Parathyroid adenoma (tissue), 2 donors: Measurements from ENCODE around the gene CTTNBP2.

ENCODE experiments used
- H2AFZ ChIP-seq: fragments of 300-600 bp; sonication (generic); one replicate; pipeline ENCODE4 v1.7.0; 2017; ENCODE audit warnings: antibody characterized with exemption, mild to moderate bottlenecking
- H3K27ac ChIP-seq: fragments of 300-600 bp; sonication (generic); one replicate; pipeline ENCODE4 v1.7.0; 2017
- H3K27me3 ChIP-seq: fragments of 300-600 bp; sonication (generic); one replicate; pipeline ENCODE4 v1.7.0; 2017; ENCODE audit warnings: low read length; ENCODE audit not compliant: control insufficient read depth, insufficient read depth
- H3K36me3 ChIP-seq: fragments of 300-600 bp; sonication (generic); one replicate; pipeline ENCODE4 v1.7.0; 2017; ENCODE audit warnings: low read length; ENCODE audit not compliant: control insufficient read depth, insufficient read depth
- H3K4me1 ChIP-seq: fragments of 300-600 bp; sonication (generic); one replicate; pipeline ENCODE4 v1.7.0; 2017; ENCODE audit warnings: control low read depth
- H3K4me2 ChIP-seq: fragments of 300-600 bp; sonication (generic); one replicate; pipeline ENCODE4 v1.7.0; 2017; ENCODE audit warnings: low read length
- H3K4me3 ChIP-seq: fragments of 300-600 bp; sonication (generic); one replicate; pipeline ENCODE4 v1.7.0; 2017; ENCODE audit warnings: low read depth, low read length
- H3K79me2 ChIP-seq: fragments of 300-600 bp; sonication (generic); one replicate; pipeline ENCODE4 v1.7.0; 2017; ENCODE audit warnings: control low read depth
- H3K9ac ChIP-seq: fragments of 300-600 bp; sonication (generic); one replicate; pipeline ENCODE4 v1.7.0; 2017; ENCODE audit warnings: mild to moderate bottlenecking
- H3K9me3 ChIP-seq: fragments of 300-600 bp; sonication (generic); one replicate; pipeline ENCODE4 v1.7.0; 2017; ENCODE audit warnings: low read length; ENCODE audit not compliant: control insufficient read depth
- TF ChIP-seq, protein P1 (sequence below): fragments of 300-600 bp; sonication (generic); IDR thresholded peaks from one replicate; pipeline ENCODE4 v1.7.0; 2017; ENCODE audit warnings: antibody characterized with exemption, mild to moderate bottlenecking
- donor health status: primary hyperparathyroidism.

Gene CTTNBP2

GRCh38 chr7:117683430-117684175 lies 189.6 kb downstream of the CTTNBP2 start:
- H3K4me3 ChIP-seq = no peak overlapping the region
- TF ChIP-seq, protein P1, sequence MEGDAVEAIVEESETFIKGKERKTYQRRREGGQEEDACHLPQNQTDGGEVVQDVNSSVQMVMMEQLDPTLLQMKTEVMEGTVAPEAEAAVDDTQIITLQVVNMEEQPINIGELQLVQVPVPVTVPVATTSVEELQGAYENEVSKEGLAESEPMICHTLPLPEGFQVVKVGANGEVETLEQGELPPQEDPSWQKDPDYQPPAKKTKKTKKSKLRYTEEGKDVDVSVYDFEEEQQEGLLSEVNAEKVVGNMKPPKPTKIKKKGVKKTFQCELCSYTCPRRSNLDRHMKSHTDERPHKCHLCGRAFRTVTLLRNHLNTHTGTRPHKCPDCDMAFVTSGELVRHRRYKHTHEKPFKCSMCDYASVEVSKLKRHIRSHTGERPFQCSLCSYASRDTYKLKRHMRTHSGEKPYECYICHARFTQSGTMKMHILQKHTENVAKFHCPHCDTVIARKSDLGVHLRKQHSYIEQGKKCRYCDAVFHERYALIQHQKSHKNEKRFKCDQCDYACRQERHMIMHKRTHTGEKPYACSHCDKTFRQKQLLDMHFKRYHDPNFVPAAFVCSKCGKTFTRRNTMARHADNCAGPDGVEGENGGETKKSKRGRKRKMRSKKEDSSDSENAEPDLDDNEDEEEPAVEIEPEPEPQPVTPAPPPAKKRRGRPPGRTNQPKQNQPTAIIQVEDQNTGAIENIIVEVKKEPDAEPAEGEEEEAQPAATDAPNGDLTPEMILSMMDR = no peak
- no peak overlapping the region for H3K4me2 ChIP-seq
- no peaks in the 10 kb centered on the region for H3K27me3 ChIP-seq
- no peaks in the 10 kb centered on the region for H3K36me3 ChIP-seq
- H2AFZ ChIP-seq = no peak overlapping the region
- H3K4me1 ChIP-seq = no peaks in the 10 kb centered on the region
- no peak overlapping the region for H3K27ac ChIP-seq
- no peaks in the 10 kb centered on the region for H3K79me2 ChIP-seq
- H3K9ac ChIP-seq = no peak overlapping the region
- no peaks in the 10 kb centered on the region for H3K9me3 ChIP-seq

- Histone ChIP-seq H3K4me3 (no peak overlapping the region), H3K27me3 (no peaks in the 10 kb centered on the region), H3K27ac (no peak overlapping the region), H3K9ac (no peak overlapping the region), H3K9me3 (no peaks in the 10 kb centered on the region), H3K4me1 (no peaks in the 10 kb centered on the region), H2AFZ (no peak overlapping the region), H3K4me2 (no peak overlapping the region), H3K36me3 (no peaks in the 10 kb centered on the region), H3K79me2 (no peaks in the 10 kb centered on the region)
- TF ChIP-seq, protein P1 = no peak
Observed at GRCh38 chr7:117682681-117683385, 190.4 kb downstream of the CTTNBP2 start.

DNA sequence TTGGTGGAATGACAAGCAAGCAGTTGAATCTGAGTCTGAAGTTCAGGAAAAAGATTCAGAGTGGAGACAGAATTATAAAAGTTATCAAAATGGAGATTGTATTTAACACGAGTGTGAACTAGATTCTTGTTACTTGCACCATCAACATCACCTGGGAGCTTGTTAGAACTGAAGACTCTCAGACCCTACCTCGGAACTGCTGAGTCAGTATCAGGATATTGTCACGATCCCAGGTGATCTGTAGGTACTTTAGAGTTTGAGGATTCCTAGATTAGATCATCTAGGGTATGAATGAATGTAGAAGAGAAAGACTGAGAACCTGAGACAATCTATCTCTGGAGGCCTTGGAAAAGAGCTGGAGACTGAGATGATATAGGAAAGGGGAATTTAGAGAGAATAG lies 194.1 kb downstream of the CTTNBP2 start:
- no peak overlapping the region for H3K27ac ChIP-seq
- TF ChIP-seq, protein P1 = no peak
- H3K36me3 ChIP-seq = no peaks in the 10 kb centered on the region
- no peaks in the 10 kb centered on the region for H3K4me1 ChIP-seq
- H3K4me2 ChIP-seq = no peak overlapping the region
- H3K4me3 ChIP-seq = no peak overlapping the region
- no peaks in the 10 kb centered on the region for H3K27me3 ChIP-seq
- no peaks in the 10 kb centered on the region for H3K79me2 ChIP-seq
- H2AFZ ChIP-seq = no peak overlapping the region
- no peaks in the 10 kb centered on the region for H3K9me3 ChIP-seq
- no peak overlapping the region for H3K9ac ChIP-seq

GRCh38 chr7:117675497-117676435 lies 197.5 kb downstream of the CTTNBP2 start:
- no peak overlapping the region for H2AFZ ChIP-seq
- H3K4me3 ChIP-seq = no peak overlapping the region
- TF ChIP-seq, protein P1 = no peak
- no peak overlapping the region for H3K9ac ChIP-seq
- no peak overlapping the region for H3K4me2 ChIP-seq
- no peaks in the 10 kb centered on the region for H3K4me1 ChIP-seq
- no peaks in the 10 kb centered on the region for H3K27me3 ChIP-seq
- no peaks in the 10 kb centered on the region for H3K9me3 ChIP-seq
- H3K36me3 ChIP-seq = no peaks in the 10 kb centered on the region
- no peak overlapping the region for H3K27ac ChIP-seq
- no peaks in the 10 kb centered on the region for H3K79me2 ChIP-seq
